T-cell (primary cell): Measurements from ENCODE around the gene ESRRG. TPM values are rescaled to one million over a fixed set of nuclear protein-coding genes. Genes with fewer than 3 reads are reported as not detected.

Experiments used
- ATAC-seq, 4 experiments: fragments of 200-7000 bp in 3 of 4; fragments of 150-1000 bp in 1 of 4; cut with Tn5 transposase; replicated peaks in 1 of 4; 1 replicate in 3 of 4; 2 replicates in 1 of 4; pipeline ENCODE4 v1.10.0; 2021; ENCODE audit warnings: moderate library complexity in 3 of 4, mild to moderate bottlenecking in 2 of 4, moderate number of reproducible peaks in 1 of 4
- CTCF ChIA-PET, 2 donors: fragments of 300-600 bp; sonication (Branson Sonifier 250); formaldehyde crosslinking; loops; one replicate each; lab custom pipeline; 2022; ENCODE audit warnings: antibody characterized with exemption in 2 of 2; lab: Charles Lee
- POLR2A ChIA-PET, 2 donors: fragments of 300-600 bp; sonication (Branson Sonifier 250); formaldehyde crosslinking; loops; one replicate each; lab custom pipeline; 2022; ENCODE audit warnings: antibody characterized with exemption in 2 of 2; lab: Charles Lee
- DNase-seq, 35 experiments: peaks; one replicate each; pipeline versions ENCODE4 v3.0.0 to v3.0.0-alpha.2; 2013 to 2023
- H3K27ac ChIP-seq: one replicate; pipeline ENCODE4 v1.5.1; 2013; ENCODE audit warnings: low read length
- H3K27me3 ChIP-seq, 2 experiments: replicated peaks in 1 of 2; 1 replicate in 1 of 2; 2 replicates in 1 of 2; pipeline versions ENCODE4 v1.6.1 to v1.7.0; 2013; ENCODE audit warnings: low read length in 1 of 2, mixed read lengths in 1 of 2; ENCODE audit not compliant: control insufficient read depth in 2 of 2, insufficient read depth in 2 of 2; ENCODE audit errors: extremely low read depth in 1 of 2
- H3K36me3 ChIP-seq, 2 donors: 1 replicate in 1 of 2; 2 replicates in 1 of 2; pipeline versions ENCODE4 v1.6.1 to v1.7.0; 2013; ENCODE audit warnings: low read length in 1 of 2; ENCODE audit not compliant: control insufficient read depth in 2 of 2, insufficient read depth in 1 of 2; ENCODE audit errors: extremely low read depth in 1 of 2
- H3K4me1 ChIP-seq, 2 experiments: 1 replicate in 1 of 2; 2 replicates in 1 of 2; pipeline versions ENCODE4 v1.6.1 to v1.7.0; 2013; ENCODE audit warnings: low read length in 2 of 2, mixed read lengths in 1 of 2; ENCODE audit not compliant: insufficient read depth in 2 of 2, control insufficient read depth in 1 of 2; ENCODE audit errors: extremely low read depth in 1 of 2
- H3K4me3 ChIP-seq, 2 donors: 1 replicate in 1 of 2; 2 replicates in 1 of 2; pipeline versions ENCODE4 v1.5.1 to v1.7.0; 2013; ENCODE audit warnings: mild to moderate bottlenecking in 2 of 2, low read length in 1 of 2, moderate library complexity in 1 of 2; ENCODE audit not compliant: control insufficient read depth in 1 of 2; ENCODE audit errors: extremely low read depth in 1 of 2
- H3K9me3 ChIP-seq: 2 replicates; pipeline ENCODE4 v1.7.0; 2013
- H3K27ac Mint-ChIP-seq, 2 donors: one replicate each; pipeline ENCODE4 v1.8.0; 2020 to 2021; ENCODE audit warnings: mild to moderate bottlenecking in 2 of 2, mixed read lengths in 2 of 2
- H3K27me3 Mint-ChIP-seq, 2 donors: one replicate each; pipeline ENCODE4 v1.8.0; 2021 to 2022; ENCODE audit warnings: mixed read lengths in 2 of 2
- H3K36me3 Mint-ChIP-seq: one replicate; pipeline ENCODE4 v1.8.0; 2021; ENCODE audit warnings: mixed read lengths
- H3K4me1 Mint-ChIP-seq, 3 donors: one replicate each; pipeline ENCODE4 v1.8.0; 2020 to 2022; ENCODE audit warnings: mixed read lengths in 3 of 3, mild to moderate bottlenecking in 1 of 3
- H3K4me3 Mint-ChIP-seq, 3 donors: one replicate each; pipeline ENCODE4 v1.8.0; 2020 to 2022; ENCODE audit warnings: mild to moderate bottlenecking in 3 of 3, mixed read lengths in 3 of 3, moderate library complexity in 3 of 3
- H3K9me3 Mint-ChIP-seq, 3 donors: one replicate each; pipeline ENCODE4 v1.8.0; 2020 to 2022; ENCODE audit warnings: mixed read lengths in 3 of 3
- WGBS: methylation state at CpG from one replicate; pipeline ENCODE4 v1.1.5; 2013; ENCODE audit warnings: missing lambda C conversion rate; ENCODE audit not compliant: insufficient coverage; 5-methylcytosine and 5-hydroxymethylcytosine counted together
- total RNA-seq, 35 experiments: library from RNA in 6 of 35; stranded (reverse) in 6 of 35; fragments of 120-200 nt in 1 of 35; gene quantifications; one replicate each; pipeline versions ENCODE4 v1.2.1 to v1.2.4 and lab custom pipeline; 2013 to 2026

Gene ESRRG
- total RNA-seq, 5 donors from 2014 or later (not counting 1 experiment from before 2014, with no cell fraction given), result 0.13 TPM; not detected in 4

DNA sequence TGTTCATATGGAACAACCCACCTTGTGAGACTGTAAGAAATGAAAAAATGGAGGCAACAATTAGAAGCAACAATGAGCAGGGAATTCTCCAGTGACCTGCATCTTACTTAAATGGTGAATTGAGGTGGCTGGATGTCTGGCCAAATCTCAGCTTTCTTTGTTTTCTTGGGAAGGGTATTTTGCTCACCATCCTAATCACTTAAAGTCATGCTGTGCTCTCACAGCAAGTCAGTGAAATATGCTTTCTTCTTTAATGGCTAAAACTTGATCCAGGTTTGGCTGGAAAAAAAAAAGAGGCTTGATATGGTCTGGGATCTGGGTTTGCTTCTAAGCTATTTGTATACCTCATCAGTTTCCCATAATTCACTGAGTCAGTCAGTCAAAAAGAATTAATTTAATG, 124.8 kb downstream of the ESRRG start:
- CTCF ChIA-PET, result no interaction called here

DNA sequence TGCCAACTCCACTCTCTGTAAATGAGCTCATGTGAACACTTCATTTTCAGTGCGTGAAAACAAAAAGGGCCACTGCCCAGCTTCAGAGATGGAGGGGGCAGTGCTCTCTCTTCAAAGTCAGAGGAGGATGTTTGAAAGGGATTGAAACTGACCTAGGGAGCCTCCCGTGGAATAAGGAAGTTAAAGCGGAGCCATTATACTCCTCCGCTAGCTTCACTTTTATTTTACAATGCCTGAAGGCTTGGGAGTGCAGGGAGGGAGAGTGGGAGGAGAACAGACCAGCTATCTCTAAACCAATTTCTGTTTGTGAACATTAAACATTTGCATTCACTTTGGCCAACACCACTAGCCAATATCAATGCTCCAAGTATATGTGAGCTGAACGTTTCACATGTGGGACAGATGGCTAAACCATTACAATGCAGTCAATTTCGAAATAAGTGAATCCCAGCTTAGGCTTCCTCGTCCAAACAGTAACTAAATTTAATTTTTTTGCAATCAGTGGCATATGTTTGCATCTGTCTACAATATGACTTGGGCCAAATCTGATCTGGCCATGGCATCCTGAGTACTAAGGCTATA, 126.9 kb downstream of the ESRRG start:
- no peaks in the 10 kb centered on the region for H3K4me1 ChIP-seq
- DNase-seq (no peak), ATAC-seq (no peak)
- 57% methylated on average over 1 of the region's 7 CpGs for WGBS
- ChIA-PET CTCF (interaction anchor here in 1 of 2 donors (0.6 kb wide), 1 partner anchor 14 kb away, joined by 5 read pairs; no protein-coding TSS in a partner anchor), POLR2A (interaction anchor here in 1 of 2 donors (0.6 kb wide), 1 partner anchor 46 kb away, joined by 4 read pairs; no protein-coding TSS in a partner anchor)
- no peaks in the 10 kb centered on the region for H3K9me3 ChIP-seq
- H3K27ac ChIP-seq, result no peak overlapping the region
- Mint-ChIP-seq H3K4me3 (no peak overlapping the region), H3K9me3 (peaks cover 3 to 10% (median 5%) of the 10 kb centered on the region in 3 donors), H3K27me3 (peaks cover 10 to 12% of the 10 kb centered on the region in 2 donors), H3K36me3 (no peaks in the 10 kb centered on the region), H3K4me1 (peaks cover 3 to 4% (median 3%) of the 10 kb centered on the region in 3 donors), H3K27ac (no peak overlapping the region)
- no peak overlapping the region for H3K4me3 ChIP-seq
- H3K36me3 ChIP-seq, result no peaks in the 10 kb centered on the region
- H3K27me3 ChIP-seq, result peaks cover 0 to 3% of the 10 kb centered on the region in 2 experiments

More for the DNA sequence above, 124.8 kb downstream of the ESRRG start:
- ATAC-seq (no peak), DNase-seq (no peak)
- Histone ChIP-seq H3K9me3 (no peaks in the 10 kb centered on the region), H3K27ac (no peak overlapping the region), H3K36me3 (no peaks in the 10 kb centered on the region), H3K4me1 (no peaks in the 10 kb centered on the region), H3K4me3 (no peak overlapping the region), H3K27me3 (peaks cover 2 to 3% of the 10 kb centered on the region in 2 experiments)
- H3K36me3 Mint-ChIP-seq, result no peaks in the 10 kb centered on the region
- no peak overlapping the region for H3K27ac Mint-ChIP-seq
- peaks cover 0 to 3% (median 2%) of the 10 kb centered on the region in 3 donors for H3K9me3 Mint-ChIP-seq
- no peak overlapping the region for H3K4me3 Mint-ChIP-seq
- peaks cover 12 to 16% of the 10 kb centered on the region in 2 donors for H3K27me3 Mint-ChIP-seq
- H3K4me1 Mint-ChIP-seq, result peaks cover 3 to 4% (median 3%) of the 10 kb centered on the region in 3 donors
- POLR2A ChIA-PET, result no interaction called here

DNA sequence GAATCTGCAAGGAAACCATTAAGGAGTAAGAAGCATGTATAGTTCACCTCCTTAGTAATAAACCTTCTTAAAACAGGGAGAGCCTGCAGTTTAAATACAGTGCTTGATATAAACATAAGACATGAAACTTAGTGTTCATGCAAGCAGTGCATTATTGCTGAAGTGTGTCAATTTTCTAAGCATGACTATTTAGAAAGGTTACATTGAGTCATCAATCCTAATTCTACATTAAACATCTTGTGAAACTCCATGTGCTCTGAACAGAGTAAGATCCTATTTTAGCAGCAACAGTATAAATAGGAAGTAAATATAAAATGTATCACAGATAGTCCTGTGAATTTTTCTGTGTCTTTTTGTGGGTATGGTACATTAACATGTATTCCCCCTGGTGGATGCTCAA, 135.5 kb downstream of the ESRRG start:
- Histone ChIP-seq H3K27ac (no peak overlapping the region), H3K36me3 (no peaks in the 10 kb centered on the region), H3K9me3 (no peaks in the 10 kb centered on the region), H3K4me1 (no peaks in the 10 kb centered on the region), H3K27me3 (no peaks in the 10 kb centered on the region), H3K4me3 (no peak overlapping the region)
- H3K9me3 Mint-ChIP-seq, result peaks cover 8 to 14% (median 13%) of the 10 kb centered on the region in 3 donors
- DNase-seq, result no peak
- H3K27ac Mint-ChIP-seq, result no peak overlapping the region
- no peak overlapping the region for H3K4me3 Mint-ChIP-seq
- H3K36me3 Mint-ChIP-seq, result no peaks in the 10 kb centered on the region
- CTCF ChIA-PET, result no interaction called here
- no peaks in the 10 kb centered on the region for H3K4me1 Mint-ChIP-seq
- ATAC-seq, result no peak
- no peaks in the 10 kb centered on the region for H3K27me3 Mint-ChIP-seq
- POLR2A ChIA-PET, result no interaction called here

DNA sequence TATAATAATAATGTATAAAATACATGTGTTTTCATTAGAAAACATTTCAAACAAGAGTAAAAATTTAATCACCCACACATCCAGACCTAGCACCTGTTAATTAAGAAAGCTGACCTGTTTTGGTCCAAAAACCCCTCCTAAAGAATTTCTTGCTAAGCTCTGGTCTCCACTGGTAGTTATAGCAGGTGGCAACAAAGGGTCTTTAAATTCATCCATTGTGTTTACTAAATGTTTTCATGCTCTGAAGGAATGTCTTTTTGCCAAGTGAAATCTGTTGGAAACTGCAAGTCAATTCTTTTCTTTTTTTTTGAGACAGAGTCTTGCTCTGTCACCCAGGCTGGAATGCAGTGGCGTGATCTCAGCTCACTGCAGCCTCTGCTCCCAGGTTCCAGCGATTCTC, 141.1 kb downstream of the ESRRG start:
- Histone ChIP-seq H3K36me3 (no peaks in the 10 kb centered on the region), H3K4me1 (no peaks in the 10 kb centered on the region), H3K27me3 (no peaks in the 10 kb centered on the region), H3K4me3 (no peak overlapping the region), H3K9me3 (no peaks in the 10 kb centered on the region), H3K27ac (no peak overlapping the region)
- ATAC-seq (no peak), DNase-seq (no peak)
- no peak overlapping the region for H3K4me3 Mint-ChIP-seq
- no peaks in the 10 kb centered on the region for H3K27me3 Mint-ChIP-seq
- ChIA-PET CTCF (no interaction called here), POLR2A (no interaction called here)
- peaks cover 7 to 19% (median 12%) of the 10 kb centered on the region in 3 donors for H3K9me3 Mint-ChIP-seq
- no peak overlapping the region for H3K27ac Mint-ChIP-seq
- H3K36me3 Mint-ChIP-seq, result no peaks in the 10 kb centered on the region
- WGBS, result no CpG with 5 or more reads among the region's 2 CpGs
- H3K4me1 Mint-ChIP-seq, result no peaks in the 10 kb centered on the region

DNA sequence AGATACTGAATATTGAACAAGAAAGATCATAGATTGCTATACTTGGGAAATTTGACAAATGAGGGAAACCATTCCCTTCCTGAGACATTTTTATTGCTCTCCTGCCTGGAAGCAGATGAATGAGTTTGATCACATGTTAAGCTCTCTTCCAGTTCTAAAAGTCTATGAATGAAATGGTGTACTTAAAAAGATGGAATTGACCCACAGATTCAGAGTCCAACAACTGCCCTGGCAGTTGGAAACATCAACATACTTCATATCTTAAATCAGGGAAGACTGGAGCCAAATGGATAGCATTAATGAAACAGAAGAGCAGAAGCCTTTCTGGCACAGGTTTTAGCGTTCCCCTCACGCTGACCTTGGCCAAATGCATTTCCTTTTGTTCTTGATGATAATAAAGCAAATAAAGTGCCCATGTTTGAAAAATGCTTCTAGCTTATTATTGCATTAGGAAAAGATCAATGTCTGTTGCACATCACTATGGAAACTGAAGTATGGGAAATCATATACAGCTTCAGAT, 142.6 kb downstream of the ESRRG start:
- Mint-ChIP-seq H3K27ac (no peak overlapping the region), H3K36me3 (no peaks in the 10 kb centered on the region), H3K4me3 (no peak overlapping the region), H3K27me3 (no peaks in the 10 kb centered on the region), H3K9me3 (peaks cover 8 to 21% (median 17%) of the 10 kb centered on the region in 3 donors), H3K4me1 (no peaks in the 10 kb centered on the region)
- DNase-seq (no peak), ATAC-seq (no peak)
- CTCF ChIA-PET, result no interaction called here
- Histone ChIP-seq H3K9me3 (no peaks in the 10 kb centered on the region), H3K36me3 (no peaks in the 10 kb centered on the region), H3K4me1 (no peaks in the 10 kb centered on the region), H3K27me3 (no peaks in the 10 kb centered on the region), H3K4me3 (no peak overlapping the region), H3K27ac (no peak overlapping the region)
- no CpG with 5 or more reads among the region's 2 CpGs for WGBS
- POLR2A ChIA-PET, result no interaction called here

DNA sequence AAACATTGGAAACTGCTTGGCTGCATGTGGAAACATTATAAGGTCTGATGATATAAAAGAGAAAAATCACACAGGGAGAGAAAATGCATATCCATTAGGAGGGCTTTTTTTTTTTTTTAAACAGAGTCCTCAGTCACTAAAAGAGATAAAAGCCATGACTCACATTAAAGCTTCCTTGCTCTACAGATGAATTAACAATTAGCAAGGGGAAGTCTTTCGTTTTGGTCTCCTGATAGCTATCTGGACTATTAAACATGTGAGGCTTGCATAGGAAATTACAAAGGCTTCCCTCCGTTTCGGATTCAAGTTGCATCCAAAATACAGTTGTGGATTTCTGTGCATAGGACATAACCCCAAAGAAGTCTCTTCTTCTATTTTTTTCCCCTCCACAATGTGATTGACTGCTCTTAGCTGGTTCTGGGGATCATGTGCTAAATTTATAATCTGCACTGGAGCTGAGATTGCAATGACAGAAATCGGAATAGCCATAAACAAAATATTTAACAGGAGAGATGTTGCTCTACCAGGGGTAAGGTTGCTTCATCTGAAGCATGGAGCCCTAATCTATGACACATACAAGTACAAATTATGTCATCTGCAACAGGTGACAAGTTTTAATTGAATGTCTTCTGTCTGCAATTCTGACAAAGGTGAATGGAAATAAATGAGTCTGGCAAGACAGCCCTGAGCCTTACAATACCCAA, 146.8 kb downstream of the ESRRG start:
- Mint-ChIP-seq H3K9me3 (peaks cover 13 to 14% (median 13%) of the 10 kb centered on the region in 3 donors), H3K36me3 (no peaks in the 10 kb centered on the region), H3K4me3 (no peak overlapping the region), H3K4me1 (no peaks in the 10 kb centered on the region), H3K27ac (no peak overlapping the region), H3K27me3 (no peaks in the 10 kb centered on the region)
- Histone ChIP-seq H3K4me1 (no peaks in the 10 kb centered on the region), H3K36me3 (no peaks in the 10 kb centered on the region), H3K27ac (no peak overlapping the region), H3K4me3 (no peak overlapping the region), H3K27me3 (no peaks in the 10 kb centered on the region), H3K9me3 (no peaks in the 10 kb centered on the region)
- no peak for DNase-seq
- ChIA-PET POLR2A (no interaction called here), CTCF (no interaction called here)
- no peak for ATAC-seq
- no CpG with 5 or more reads among the region's 4 CpGs for WGBS
